C1 segment of cervical spinal cord (tissue), 14 donors: ENCODE data around the gene ALG1L2.
"Not testable (repeated sequence)": the region's sequence is repeated elsewhere in the genome, so short reads cannot be mapped to it uniquely, and the experiment has no call there.

Experiments used
- DNase-seq, 14 donors: peaks; one replicate each; lab custom pipeline; 2025; lab: John Stamatoyannopoulos, UW

ALG1L2 gene

DNA sequence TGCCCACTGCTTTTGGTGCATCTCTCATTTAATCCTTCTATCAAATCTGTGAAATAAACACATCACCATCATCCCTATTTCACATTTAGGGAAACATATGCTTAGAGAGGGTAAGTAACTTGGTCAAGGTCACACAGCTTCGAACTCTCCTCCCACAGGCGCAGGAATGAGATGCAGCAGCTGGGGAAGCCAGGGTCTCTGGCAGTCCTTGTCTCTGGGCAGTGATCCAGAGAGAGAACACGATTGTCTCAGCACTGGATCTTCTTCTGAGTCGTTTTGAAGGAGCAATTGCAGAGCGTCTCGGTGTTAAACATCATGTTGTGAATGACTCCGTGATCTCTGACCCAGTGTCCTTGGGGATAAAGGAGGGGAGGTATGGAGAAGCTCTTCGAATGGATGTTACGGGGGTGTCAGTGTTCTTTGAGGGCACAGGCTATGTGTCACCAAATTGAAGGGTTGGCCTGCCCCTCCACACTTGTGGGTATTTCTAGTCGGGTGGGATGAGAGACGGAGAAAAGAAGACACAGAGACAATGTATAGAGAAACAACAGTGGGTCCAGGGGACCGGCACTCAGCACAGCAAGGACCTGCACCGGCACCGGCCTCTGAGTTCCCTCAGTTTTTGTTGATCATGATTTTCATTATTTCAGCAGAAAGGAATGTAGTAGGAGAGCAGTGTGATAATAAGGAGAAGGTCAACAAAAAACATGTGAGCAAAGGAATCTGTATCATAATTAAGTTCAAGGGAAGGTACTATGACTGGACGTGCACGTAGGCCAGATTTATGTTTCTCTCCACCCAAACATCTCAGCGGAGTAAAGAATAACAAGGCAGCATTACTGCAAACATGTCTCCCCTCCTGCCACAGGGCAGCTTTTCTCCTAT, 41.5 kb downstream of the ALG1L2 start:
- not testable (repeated sequence) for DNase-seq

DNA sequence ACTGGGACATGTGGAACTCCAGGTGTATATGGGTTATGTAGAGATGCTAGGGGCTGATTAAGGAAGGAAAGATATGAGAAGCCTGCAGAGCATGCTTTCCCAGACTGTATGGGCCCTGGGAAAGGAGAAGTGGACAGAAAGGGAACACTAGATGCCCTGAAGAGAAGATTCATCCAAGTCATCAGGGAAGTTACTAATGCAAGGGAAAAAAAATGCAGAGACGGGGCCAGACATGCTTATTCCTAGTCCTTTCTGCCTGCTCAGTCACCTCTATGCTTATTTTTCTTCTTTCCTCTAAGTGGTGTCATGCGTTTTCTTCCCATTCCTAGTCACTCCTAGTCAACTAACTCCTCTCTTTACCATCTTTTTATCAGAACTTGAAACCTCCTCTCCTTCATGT, 43.8 kb downstream of the ALG1L2 start:
- not testable (repeated sequence) for DNase-seq

DNA sequence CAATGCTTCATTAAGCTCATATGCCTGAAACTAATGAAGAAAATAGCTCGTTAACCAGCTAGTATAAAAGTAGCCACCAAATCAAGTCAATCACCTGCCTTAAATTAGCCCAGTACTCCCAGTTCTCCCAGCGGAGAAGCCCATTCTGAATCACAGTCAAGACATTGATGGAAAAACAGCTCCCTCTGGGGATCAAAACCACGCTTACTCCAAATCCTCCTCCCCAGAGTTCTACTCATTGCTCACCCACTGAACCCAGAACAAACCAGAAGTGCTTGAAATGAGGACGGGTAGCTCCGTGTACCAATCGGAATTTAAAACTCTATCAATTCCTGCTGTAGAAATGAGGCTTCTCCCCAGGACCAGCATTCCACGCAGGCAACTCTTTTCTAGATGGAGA, 54.7 kb downstream of the ALG1L2 start:
- DNase-seq = not testable (repeated sequence)

DNA sequence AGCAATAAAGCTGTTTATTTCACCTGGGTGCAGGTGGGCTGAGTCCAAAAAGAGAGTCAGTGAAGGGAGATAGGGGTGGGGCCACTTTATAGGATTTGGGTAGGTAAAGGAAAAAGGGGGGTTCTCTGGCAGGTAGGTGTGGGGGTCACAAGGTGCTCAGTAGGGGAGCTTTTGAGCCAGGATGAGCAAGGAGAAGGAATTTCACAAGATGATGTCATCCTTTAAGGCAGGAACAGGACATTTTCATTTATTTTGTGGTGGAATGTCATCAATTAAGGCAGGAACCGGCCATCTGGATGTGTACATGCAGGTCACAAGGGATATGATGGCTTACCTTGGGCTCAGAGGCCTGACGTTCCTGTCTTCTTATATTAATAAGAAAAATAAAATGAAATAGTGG, 56.1 kb downstream of the ALG1L2 start:
- DNase-seq = not testable (repeated sequence)

DNA sequence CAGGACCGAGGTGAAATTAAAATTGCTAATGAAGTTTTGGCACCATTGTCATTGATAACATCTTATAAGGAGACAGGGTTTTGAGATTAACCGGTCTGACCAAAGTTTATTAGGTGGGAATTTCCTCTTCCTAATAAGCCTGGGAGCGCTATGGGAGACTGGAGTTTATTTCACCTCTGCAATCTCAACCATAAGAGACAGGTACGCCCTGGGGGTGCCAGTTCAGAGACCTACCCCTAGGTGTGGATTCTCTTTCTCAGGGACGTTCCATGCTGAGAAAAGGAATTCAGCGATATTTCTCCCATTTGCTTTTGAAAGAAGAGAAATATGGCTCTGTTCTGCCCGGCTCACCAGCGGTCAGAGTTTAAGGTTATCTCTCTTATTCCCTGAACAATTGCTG, 57.4 kb downstream of the ALG1L2 start:
- DNase-seq = not testable (repeated sequence)

DNA sequence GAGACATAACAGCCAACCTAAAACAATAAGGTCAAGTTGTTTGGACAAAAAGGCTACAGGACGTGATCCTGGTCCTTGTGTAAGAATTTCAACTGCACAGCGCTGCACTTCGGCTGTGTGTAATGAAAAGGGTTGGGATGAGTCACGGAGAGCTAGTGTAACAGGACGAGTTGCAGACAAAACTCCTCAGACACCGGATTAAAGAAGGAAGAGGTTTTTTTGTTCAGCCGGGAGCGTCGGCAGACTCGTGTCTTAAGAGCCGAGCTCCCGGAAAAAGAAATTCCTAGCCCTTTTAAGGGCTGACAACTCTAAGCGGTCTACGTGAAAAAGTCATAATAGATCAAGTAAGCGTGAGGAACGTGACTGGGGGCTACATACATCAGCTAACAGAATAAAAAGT, 59.1 kb downstream of the ALG1L2 start:
- not testable (repeated sequence) for DNase-seq

DNA sequence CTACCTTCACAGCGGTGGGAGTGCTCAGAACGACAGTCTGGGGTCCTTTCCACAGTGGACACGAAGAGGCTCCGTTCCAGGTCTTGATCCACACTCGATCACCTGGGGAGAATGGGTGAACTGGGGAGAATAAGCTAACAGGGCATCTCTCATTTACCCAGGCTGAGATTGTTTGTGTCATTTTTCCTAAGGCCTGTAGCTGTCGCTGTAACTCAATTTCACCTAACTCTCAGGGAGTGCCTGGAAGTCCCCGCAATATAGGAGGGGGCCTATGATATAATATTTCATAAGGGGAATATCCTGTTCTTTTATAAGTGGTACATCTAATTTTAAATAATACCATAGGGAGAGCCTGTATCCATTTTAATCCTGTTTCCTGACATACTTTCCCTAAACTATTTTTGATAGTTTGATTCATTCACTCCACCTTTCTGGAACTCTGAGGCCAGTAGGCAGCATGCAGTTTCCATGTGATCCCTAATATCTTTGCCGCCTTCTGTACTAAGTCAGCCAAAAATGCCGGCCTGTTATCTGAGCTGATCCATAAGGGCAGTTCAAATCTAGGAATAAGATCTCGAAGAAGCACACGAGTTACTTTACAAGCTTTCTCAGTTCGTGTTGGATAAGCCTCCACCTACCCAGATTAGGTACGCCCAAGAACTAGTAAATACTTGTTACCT, 62.2 kb downstream of the ALG1L2 start:
- not testable (repeated sequence) for DNase-seq

DNA sequence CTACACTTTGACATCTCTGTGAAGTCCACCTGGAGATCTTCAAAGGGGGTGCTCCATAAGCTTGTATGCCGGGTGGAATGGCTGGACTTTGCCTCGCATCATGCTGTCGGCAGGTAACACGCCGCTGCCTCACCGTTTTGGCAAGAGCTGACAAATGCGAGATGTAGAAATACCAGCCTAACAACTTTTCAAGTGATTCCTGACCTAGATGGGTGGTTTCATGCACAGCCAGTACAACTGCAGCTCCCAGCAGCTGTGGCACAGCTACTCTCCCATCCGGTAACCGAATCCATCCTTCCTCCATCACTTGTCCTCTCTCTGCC, 62.7 kb downstream of the ALG1L2 start:
- DNase-seq = not testable (repeated sequence)

DNA sequence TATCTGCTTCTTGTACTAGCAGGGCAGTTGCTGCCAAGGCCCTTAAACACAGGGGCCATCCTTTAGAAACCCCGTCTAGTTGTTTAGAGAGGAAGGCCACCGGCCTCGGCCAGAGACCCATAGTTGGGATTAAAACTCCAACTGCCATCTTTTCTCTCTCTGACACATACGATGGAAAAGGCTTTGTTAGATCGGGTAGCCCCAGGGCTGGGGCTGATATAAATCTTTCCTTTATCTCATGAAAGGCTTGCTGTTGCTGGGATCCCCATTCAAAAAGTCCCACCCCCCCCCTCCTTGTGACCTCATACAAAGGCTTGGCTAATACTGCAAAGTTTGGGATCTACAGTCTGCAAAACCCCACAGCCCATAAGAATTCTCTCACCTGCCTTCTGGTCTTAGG, 63.8 kb downstream of the ALG1L2 start:
- not testable (repeated sequence) for DNase-seq

DNA sequence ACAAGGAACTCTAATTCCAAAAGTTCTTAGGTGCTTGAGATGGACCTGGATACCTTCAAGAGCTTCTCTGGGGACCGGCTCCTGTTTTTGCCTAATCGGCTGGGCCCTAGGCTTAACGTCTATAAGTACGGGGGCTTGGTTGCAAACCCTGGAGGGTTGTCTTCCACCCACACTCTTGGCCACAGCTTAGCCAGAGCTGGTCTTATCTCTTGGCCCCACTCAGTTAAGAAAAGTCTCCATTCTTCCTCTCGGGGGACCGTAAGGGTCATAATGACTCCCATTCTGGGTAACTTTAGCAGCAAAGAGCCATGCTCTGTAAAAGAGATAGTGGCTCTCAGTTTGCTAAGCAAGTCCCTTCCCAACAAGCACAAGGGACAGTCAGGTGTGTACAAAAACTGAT, 64.8 kb downstream of the ALG1L2 start:
- not testable (repeated sequence) for DNase-seq
